ENCODE measurements around the gene SSR4. TPM values are rescaled to one million over a fixed set of nuclear protein-coding genes. Genes with fewer than 3 reads are reported as not detected.

SSR4 gene
- total and polyA plus RNA-seq, 2 of the 13 experiments (the other 11 are each of a cell fraction or from before 2014, with no cell fraction given) = 214 to 288 TPM

- TF ChIP-seq TMF1 (CRISPR knock-in tag; IDR thresholded peaks at IDR 0.05; ENCODE audit: low read depth) = peak; percentile 49; the same call in 1 of the 2 replicates
- peak; percentile 82 for TF ChIP-seq PBX2 (CRISPR knock-in tag; IDR thresholded peaks at IDR 0.05)
- peak; percentile 82; the same call in 1 of the 2 replicates for TF ChIP-seq IRX3 (CRISPR knock-in tag; IDR thresholded peaks at IDR 0.05; ENCODE audit: borderline replicate concordance, low read depth)
- TF ChIP-seq KLF16 (CRISPR knock-in tag; IDR thresholded peaks at IDR 0.05) = no peak
- 0 out of 2 replicates have a peak, but pooled peaks have one; percentile 34 for TF ChIP-seq ZNF589 (CRISPR knock-in tag; conservative IDR thresholded peaks at IDR 0.05)
- peak; percentile 72 for TF ChIP-seq ZFX (CRISPR knock-in tag; IDR thresholded peaks at IDR 0.05; ENCODE audit: low read depth)
- TF ChIP-seq ZFP36L1 (CRISPR knock-in tag; IDR thresholded peaks at IDR 0.05) = peak; percentile 47; the same call in 1 of the 2 replicates
- TF ChIP-seq U2AF1 (optimal IDR thresholded peaks at IDR 0.05; ENCODE audit: low read depth, low read length) = no peak
- TF ChIP-seq CAMTA2 (CRISPR knock-in tag; IDR thresholded peaks at IDR 0.05; ENCODE audit: borderline replicate concordance) = no peak
- TF ChIP-seq TARDBP (CRISPR knock-in tag; IDR thresholded peaks at IDR 0.05) = peak; percentile 76
- peak; percentile 97 for TF ChIP-seq TFAP4 (IDR thresholded peaks at IDR 0.05; ENCODE audit: borderline replicate concordance, low read depth)
- TF ChIP-seq ZNF430 (CRISPR knock-in tag; IDR thresholded peaks at IDR 0.05) = 0 out of 2 replicates have a peak, but pooled peaks have one; percentile 12
- no peak for TF ChIP-seq CENPX (CRISPR knock-in tag; IDR thresholded peaks at IDR 0.05)
- no peak for TF ChIP-seq ZNF264 (CRISPR knock-in tag; IDR thresholded peaks at IDR 0.05)
- 0 out of 2 replicates have a peak, but pooled peaks have one; percentile 38 for TF ChIP-seq ZNF329 (CRISPR knock-in tag; IDR thresholded peaks at IDR 0.05; ENCODE audit: low read depth)
- no peak for TF ChIP-seq ETV6 (CRISPR knock-in tag; conservative IDR thresholded peaks at IDR 0.05)
- no peak for TF ChIP-seq ZNF646 (CRISPR knock-in tag; IDR thresholded peaks at IDR 0.05)
- TF ChIP-seq, protein P1, sequence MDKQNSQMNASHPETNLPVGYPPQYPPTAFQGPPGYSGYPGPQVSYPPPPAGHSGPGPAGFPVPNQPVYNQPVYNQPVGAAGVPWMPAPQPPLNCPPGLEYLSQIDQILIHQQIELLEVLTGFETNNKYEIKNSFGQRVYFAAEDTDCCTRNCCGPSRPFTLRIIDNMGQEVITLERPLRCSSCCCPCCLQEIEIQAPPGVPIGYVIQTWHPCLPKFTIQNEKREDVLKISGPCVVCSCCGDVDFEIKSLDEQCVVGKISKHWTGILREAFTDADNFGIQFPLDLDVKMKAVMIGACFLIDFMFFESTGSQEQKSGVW (CRISPR knock-in tag; IDR thresholded peaks at IDR 0.05; ENCODE audit: borderline replicate concordance) = no peak
- TF ChIP-seq ZNF674 (CRISPR knock-in tag; IDR thresholded peaks at IDR 0.05; ENCODE audit: low read depth) = no peak
- no peak for TF ChIP-seq PHF5A (CRISPR knock-in tag; IDR thresholded peaks at IDR 0.05; ENCODE audit: low read depth, unreplicated experiment)
These were observed at the start of gene SSR4, which contains the start of gene IDH3G (continued) for GRCh38 chrX:153794018-153794896.
